SKM-1 treated with dmso at 0.1 percent for 144 hours (cell line): Measurements from ENCODE around the gene PSAP.
A peak's percentile ranks its signal among the peaks of the same experiment; 100 is the strongest.

Experiments
- DNase-seq: peaks from one replicate; lab custom pipeline; 2025; ENCODE audit not compliant: unreplicated experiment; lab: John Stamatoyannopoulos, UW

PSAP gene

GRCh38 chr10:71829896-71830295 is 21.2 kb downstream of the PSAP start:
- peak; percentile 18 for DNase-seq

- peak; percentile 96 for DNase-seq
These were observed 21.9 kb downstream of the PSAP start for GRCh38 chr10:71829171-71829570.

- DNase-seq, result no peak
These were observed 22.3 kb downstream of the PSAP start for GRCh38 chr10:71828702-71829101.

GRCh38 chr10:71827852-71828251 is 23.2 kb downstream of the PSAP start:
- DNase-seq, result no peak

GRCh38 chr10:71825217-71825616 is 25.8 kb downstream of the PSAP start:
- no peak for DNase-seq

- no peak for DNase-seq
These were observed 26.7 kb downstream of the PSAP start for GRCh38 chr10:71824333-71824732.

GRCh38 chr10:71823356-71823755 is 27.7 kb downstream of the PSAP start:
- no peak for DNase-seq

GRCh38 chr10:71821909-71822763 is 28.9 kb downstream of the PSAP start:
- DNase-seq, result no peak

- DNase-seq, result no peak
These were observed 30.1 kb downstream of the PSAP start for GRCh38 chr10:71820966-71821365.

GRCh38 chr10:71819985-71820384 is 31.1 kb downstream of the PSAP start:
- no peak for DNase-seq

GRCh38 chr10:71819441-71819861 is 31.6 kb downstream of the PSAP start:
- DNase-seq, result no peak

GRCh38 chr10:71818674-71819260 is 32.3 kb downstream of the PSAP start:
- no peak for DNase-seq

GRCh38 chr10:71817831-71818655 is 33.0 kb downstream of the PSAP start:
- DNase-seq, result peak; percentile 61

- no peak for DNase-seq
These were observed 34.0 kb downstream of the PSAP start for GRCh38 chr10:71816936-71817618.

- DNase-seq, result no peak
These were observed 34.6 kb downstream of the PSAP start for GRCh38 chr10:71816421-71816851.

GRCh38 chr10:71815515-71816130 is 35.4 kb downstream of the PSAP start:
- DNase-seq, result no peak

GRCh38 chr10:71814922-71815411 is 36.1 kb downstream of the PSAP start:
- no peak for DNase-seq

- DNase-seq, result no peak
These were observed 38.0 kb downstream of the PSAP start for GRCh38 chr10:71812913-71813590.

- peak; percentile 45 for DNase-seq
These were observed 38.8 kb downstream of the PSAP start for GRCh38 chr10:71812016-71812912.
